Activated gamma-delta T cell treated with Interleukin-2 at 50 U/mL for 16 hours (primary cell): ENCODE data around the gene RAB40B.
A peak's percentile ranks its signal among the peaks of the same experiment; 100 is the strongest.
"Not testable (repeated sequence)": the region's sequence is repeated elsewhere in the genome, so short reads cannot be mapped to it uniquely, and the experiment has no call there.

Source experiments
- DNase-seq: peaks from one replicate; pipeline ENCODE4 v3.0.0-alpha.2; 2020

Gene RAB40B

GRCh38 chr17:82665217-82665616 lies 33.3 kb downstream of the RAB40B start:
- no peak for DNase-seq

- DNase-seq = no peak
Measured at GRCh38 chr17:82664701-82665182, 33.8 kb downstream of the RAB40B start.

- DNase-seq = no peak
Measured at GRCh38 chr17:82664276-82664575, 34.3 kb downstream of the RAB40B start.

GRCh38 chr17:82663381-82664275 lies 34.9 kb downstream of the RAB40B start:
- no peak for DNase-seq

GRCh38 chr17:82662711-82663261 lies 35.7 kb downstream of the RAB40B start:
- DNase-seq = no peak

GRCh38 chr17:82661717-82662683 lies 36.5 kb downstream of the RAB40B start:
- no peak for DNase-seq

- no peak for DNase-seq
Measured at GRCh38 chr17:82659886-82660285, 38.6 kb downstream of the RAB40B start.

GRCh38 chr17:82658796-82659452 lies 39.6 kb downstream of the RAB40B start:
- no peak for DNase-seq

- DNase-seq = no peak
Measured at GRCh38 chr17:82658331-82658730, 40.2 kb downstream of the RAB40B start.

GRCh38 chr17:82657926-82658325 lies 40.6 kb downstream of the RAB40B start:
- DNase-seq = no peak

- no peak for DNase-seq
Measured at GRCh38 chr17:82656266-82656665, 42.2 kb downstream of the RAB40B start.

- DNase-seq = no peak
Measured at GRCh38 chr17:82655523-82655922, 43.0 kb downstream of the RAB40B start.

- no peak for DNase-seq
Measured at GRCh38 chr17:82655038-82655479, 43.4 kb downstream of the RAB40B start.

- not testable (repeated sequence) for DNase-seq
Measured at GRCh38 chr17:82654611-82655010, 43.9 kb downstream of the RAB40B start.

GRCh38 chr17:82653651-82654528 lies 44.6 kb downstream of the RAB40B start:
- DNase-seq = no peak

GRCh38 chr17:82650723-82651122 lies 47.8 kb downstream of the RAB40B start:
- DNase-seq = no peak

- DNase-seq = no peak
Measured at GRCh38 chr17:82649501-82650261, 48.8 kb downstream of the RAB40B start.

- peak; percentile 47 for DNase-seq
Measured at GRCh38 chr17:82648742-82649331, 49.7 kb downstream of the RAB40B start.

GRCh38 chr17:82648165-82648668 lies 50.3 kb downstream of the RAB40B start, which contains the start of gene WDR45B:
WDR45B (minus strand) TSS chr17:82648444; CDS start chr17:82648340, 104 bp downstream.
- DNase-seq = peak; percentile 86

- peak; percentile 33 for DNase-seq
Measured at GRCh38 chr17:82647593-82648164, 50.8 kb downstream of the RAB40B start.
